GM21390 (cell line): Measurements from ENCODE around the gene OR2H1.

Source experiments
- ATAC-seq: cut with Tn5 transposase; IDR thresholded peaks from one replicate; pipeline ENCODE4 v1.9.1; 2021; ENCODE audit not compliant: unreplicated experiment

The OR2H1 gene

GRCh38 chr6:29509711-29510110 lies 52.8 kb downstream of the OR2H1 start:
- ATAC-seq = no peak

- ATAC-seq = no peak
These were observed 53.2 kb downstream of the OR2H1 start for GRCh38 chr6:29510202-29510601.

GRCh38 chr6:29510746-29511300 lies 53.9 kb downstream of the OR2H1 start:
- ATAC-seq = no peak
